OCI-M1 (cell line): Measurements from ENCODE around the gene GREM2.

Experiments used
- DNase-seq: peaks from one replicate; lab custom pipeline; 2025; lab: John Stamatoyannopoulos, UW

Gene GREM2

DNA sequence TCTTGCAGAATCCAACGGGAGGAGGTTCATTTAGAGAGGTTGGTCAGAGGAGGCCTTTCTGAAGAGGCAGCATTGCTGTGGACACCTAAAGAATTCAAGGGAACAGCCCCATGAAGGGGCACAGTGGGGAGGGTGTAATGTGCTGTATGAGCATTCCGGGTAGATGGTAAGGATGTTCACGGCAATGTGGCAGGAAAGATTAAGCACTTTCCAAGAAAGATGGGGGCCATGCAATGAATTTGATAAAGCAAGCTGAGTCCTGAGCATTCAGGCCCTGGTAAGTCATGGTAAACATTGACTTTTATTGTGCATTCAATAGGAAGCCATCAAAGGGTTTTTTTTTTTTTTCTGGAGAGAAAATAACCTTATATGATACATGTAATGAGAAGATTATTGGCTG, 166.6 kb downstream of the GREM2 start:
- DNase-seq: peak; percentile 19

DNA sequence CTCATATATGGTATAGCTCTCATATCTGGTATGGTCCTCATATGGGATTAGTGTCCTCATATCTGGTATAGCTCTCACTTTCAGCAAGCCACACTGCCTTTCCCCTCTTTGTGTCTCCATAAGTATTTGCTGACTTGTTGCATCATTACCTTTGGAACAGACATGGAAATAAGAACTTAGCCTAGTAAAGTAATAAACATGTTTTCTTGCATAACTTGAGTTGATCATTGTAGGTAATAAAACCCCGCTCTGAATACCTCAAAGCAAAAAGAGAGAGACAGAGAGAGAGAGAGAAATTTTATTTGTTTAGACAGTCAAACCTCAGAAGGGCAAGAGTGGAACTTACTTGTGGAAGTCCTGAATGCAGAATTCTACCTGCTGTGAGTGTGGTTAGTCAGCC, 170.3 kb downstream of the GREM2 start:
- DNase-seq: no peak
